ENCODE measurements around the gene UHMK1.

DNA sequence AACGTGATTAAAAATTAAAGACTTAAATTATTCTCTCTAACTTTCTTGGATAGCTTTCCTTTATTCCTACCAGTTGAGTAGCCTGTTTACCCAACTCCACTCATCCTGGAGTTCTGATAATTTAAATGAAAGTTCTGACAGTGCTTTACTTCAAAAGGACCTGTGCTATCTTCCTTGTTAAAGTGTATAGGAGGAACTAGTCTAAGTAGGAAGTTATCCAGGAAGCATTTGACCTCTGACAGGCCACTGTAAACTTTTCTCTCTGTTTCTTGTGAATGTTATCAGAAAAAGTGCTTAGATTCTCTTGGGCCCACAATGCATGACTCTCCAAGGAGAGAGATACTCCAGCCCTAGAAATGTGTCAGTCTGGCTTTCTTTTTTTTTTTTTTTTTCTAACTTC lies 73.1 kb downstream of the UHMK1 start:
- TF ChIP-seq, protein P1, sequence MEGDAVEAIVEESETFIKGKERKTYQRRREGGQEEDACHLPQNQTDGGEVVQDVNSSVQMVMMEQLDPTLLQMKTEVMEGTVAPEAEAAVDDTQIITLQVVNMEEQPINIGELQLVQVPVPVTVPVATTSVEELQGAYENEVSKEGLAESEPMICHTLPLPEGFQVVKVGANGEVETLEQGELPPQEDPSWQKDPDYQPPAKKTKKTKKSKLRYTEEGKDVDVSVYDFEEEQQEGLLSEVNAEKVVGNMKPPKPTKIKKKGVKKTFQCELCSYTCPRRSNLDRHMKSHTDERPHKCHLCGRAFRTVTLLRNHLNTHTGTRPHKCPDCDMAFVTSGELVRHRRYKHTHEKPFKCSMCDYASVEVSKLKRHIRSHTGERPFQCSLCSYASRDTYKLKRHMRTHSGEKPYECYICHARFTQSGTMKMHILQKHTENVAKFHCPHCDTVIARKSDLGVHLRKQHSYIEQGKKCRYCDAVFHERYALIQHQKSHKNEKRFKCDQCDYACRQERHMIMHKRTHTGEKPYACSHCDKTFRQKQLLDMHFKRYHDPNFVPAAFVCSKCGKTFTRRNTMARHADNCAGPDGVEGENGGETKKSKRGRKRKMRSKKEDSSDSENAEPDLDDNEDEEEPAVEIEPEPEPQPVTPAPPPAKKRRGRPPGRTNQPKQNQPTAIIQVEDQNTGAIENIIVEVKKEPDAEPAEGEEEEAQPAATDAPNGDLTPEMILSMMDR (conservative IDR thresholded peaks at IDR 0.05; ENCODE audit: low read depth, low read length) = no peak
- no peak for TF ChIP-seq EZH2 (IDR thresholded peaks at IDR 0.05; ENCODE audit: borderline replicate concordance, low read depth, low read length, poor library complexity, severe bottlenecking)

All from A673 (cell line).